Measurements from ENCODE around the gene TEX13D. TPM values are rescaled to one million over a fixed set of nuclear protein-coding genes. Genes with fewer than 3 reads are reported as not detected.

Gene TEX13D
- total and polyA plus RNA-seq, 9 of the 15 experiments (the other 6 are each of a cell fraction or from before 2014, with no cell fraction given), result 0.06 TPM; not detected in 8

GRCh38 chrX:124293810-124294209 is 38.6 kb upstream of the TEX13D start:
- no peaks in the 10 kb centered on the region for H3K4me1 ChIP-seq (replicated peaks in 1 of 2; ENCODE audit: control insufficient read depth in 2 of 2, insufficient read depth in 2 of 2, low read length in 2 of 2)
- no peaks in the 10 kb centered on the region for H4K20me1 ChIP-seq (replicated peaks; ENCODE audit: control insufficient read depth, insufficient read depth, low read length)
- CTCF ChIA-PET (ENCODE audit: low intra/inter-chr PET ratio), result no interaction called here
- H3K79me2 ChIP-seq (ENCODE audit: control insufficient read depth, insufficient read depth, low read length), result no peaks in the 10 kb centered on the region
- H3K9me1 ChIP-seq (ENCODE audit: control insufficient read depth, insufficient read depth, low read length), result no peaks in the 10 kb centered on the region
- no peak overlapping the region for H3K4me3 ChIP-seq
- no peak for DNase-seq (ENCODE audit: extremely low read depth in 1 of 4, low spot score in 3 of 4)
- no peak overlapping the region for H3K9ac ChIP-seq (ENCODE audit: insufficient read depth in 1 of 2, low read depth in 2 of 2, low read length in 2 of 2)
- no peaks in the 10 kb centered on the region; the same call in 1 of the 2 replicates for H3K9me3 ChIP-seq (replicated peaks; ENCODE audit: control insufficient read depth, insufficient read depth, low read depth, low read length)
- no peak overlapping the region for H3K27ac ChIP-seq (ENCODE audit: extremely low read depth, low read depth, low read length)
- POLR2A ChIA-PET, result no interaction called here
- FAIRE-seq, result no peak
- H3K4me2 ChIP-seq (ENCODE audit: insufficient read depth, low read length), result no peak overlapping the region
- H3K36me3 ChIP-seq (ENCODE audit: control insufficient read depth, insufficient read depth, low read length), result no peaks in the 10 kb centered on the region
- no peak for TF ChIP-seq SNRNP70 (optimal IDR thresholded peaks at IDR 0.05; ENCODE audit: low read depth, low read length)
- no peak for TF ChIP-seq SMAD2 (IDR thresholded peaks at IDR 0.05; ENCODE audit: low read depth, low read length)
- TF ChIP-seq, protein P1, sequence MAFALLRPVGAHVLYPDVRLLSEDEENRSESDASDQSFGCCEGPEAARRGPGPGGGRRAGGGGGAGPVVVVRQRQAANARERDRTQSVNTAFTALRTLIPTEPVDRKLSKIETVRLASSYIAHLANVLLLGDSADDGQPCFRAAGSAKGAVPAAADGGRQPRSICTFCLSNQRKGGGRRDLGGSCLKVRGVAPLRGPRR (CRISPR knock-in tag; IDR thresholded peaks at IDR 0.05), result no peak
- TF ChIP-seq SPI1 (IDR thresholded peaks at IDR 0.05; ENCODE audit: borderline replicate concordance, low read depth, low read length), result no peak
- no peak for TF ChIP-seq RAD21 (CRISPR knock-in tag; conservative IDR thresholded peaks at IDR 0.05 in 1 of 2, IDR thresholded peaks at IDR 0.05 in 1 of 2)
- TF ChIP-seq NR2F6 (CRISPR knock-in tag; IDR thresholded peaks at IDR 0.05), result no peak
- no peak for TF ChIP-seq GATAD2B (IDR thresholded peaks at IDR 0.05; ENCODE audit: borderline replicate concordance)
- TF ChIP-seq, protein P2, sequence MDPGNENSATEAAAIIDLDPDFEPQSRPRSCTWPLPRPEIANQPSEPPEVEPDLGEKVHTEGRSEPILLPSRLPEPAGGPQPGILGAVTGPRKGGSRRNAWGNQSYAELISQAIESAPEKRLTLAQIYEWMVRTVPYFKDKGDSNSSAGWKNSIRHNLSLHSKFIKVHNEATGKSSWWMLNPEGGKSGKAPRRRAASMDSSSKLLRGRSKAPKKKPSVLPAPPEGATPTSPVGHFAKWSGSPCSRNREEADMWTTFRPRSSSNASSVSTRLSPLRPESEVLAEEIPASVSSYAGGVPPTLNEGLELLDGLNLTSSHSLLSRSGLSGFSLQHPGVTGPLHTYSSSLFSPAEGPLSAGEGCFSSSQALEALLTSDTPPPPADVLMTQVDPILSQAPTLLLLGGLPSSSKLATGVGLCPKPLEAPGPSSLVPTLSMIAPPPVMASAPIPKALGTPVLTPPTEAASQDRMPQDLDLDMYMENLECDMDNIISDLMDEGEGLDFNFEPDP (CRISPR knock-in tag; IDR thresholded peaks at IDR 0.05), result no peak
- no TSS peak for BruUV-seq (replicated peaks)
- no peak overlapping the region for H2AFZ ChIP-seq (ENCODE audit: low read depth, low read length)
- ATAC-seq, result no peak
- H3K27me3 ChIP-seq (ENCODE audit: control insufficient read depth in 2 of 2, insufficient read depth in 2 of 2, low read length in 2 of 2), result no peaks in the 10 kb centered on the region
- in situ Hi-C loops (cut with MboI) (no loop called here), intact Hi-C loops (cut with micrococcal nuclease) (no loop called here)

Data from K562 (cell line).